HEK293 (cell line): ENCODE measurements around the gene ZNF253.
"Not testable (repeated sequence)": the region's sequence is repeated elsewhere in the genome, so short reads cannot be mapped to it uniquely, and the experiment has no call there.

Source experiments
- CTCF ChIA-PET: fragments of 350-600 bp; formaldehyde crosslinking; extraction: SDS; loops from one replicate; lab custom pipeline; 2021; ENCODE audit warnings: antibody characterized with exemption; lab: Yijun Ruan, JAX
- POLR2A ChIA-PET: fragments of 300-600 bp; formaldehyde crosslinking; extraction: SDS; loops from one replicate; lab custom pipeline; 2020; ENCODE audit warnings: antibody characterized with exemption, inconsistent platforms; lab: Yijun Ruan, JAX
- H3K27ac ChIP-seq: fragments of 200-500 bp; sonication (Bioruptor generic); 2 replicates; pipeline ENCODE4 v1.5.1; 2014; ENCODE audit warnings: low read depth, low read length, control low read depth, inconsistent platforms; ENCODE audit errors: extremely low read depth
- H3K36me3 ChIP-seq, 2 experiments: fragments of 200-500 bp in 1 of 2; sonication (Bioruptor generic) in 1 of 2; 1 replicate in 1 of 2; 2 replicates in 1 of 2; pipeline ENCODE4 v1.5.1; 2014 to 2017; ENCODE audit warnings: inconsistent platforms in 2 of 2, low read length in 2 of 2; ENCODE audit not compliant: control insufficient read depth in 2 of 2, insufficient read depth in 1 of 2
- H3K4me1 ChIP-seq: fragments of 200-500 bp; sonication (Bioruptor generic); 2 replicates; pipeline ENCODE4 v1.5.1; 2014; ENCODE audit warnings: mild to moderate bottlenecking, low read length, inconsistent platforms; ENCODE audit not compliant: control insufficient read depth, insufficient read depth
- H3K4me3 ChIP-seq: 2 replicates; pipeline ENCODE4 v1.5.1; 2011; ENCODE audit warnings: low read depth, mild to moderate bottlenecking, control low read depth, low read length, moderate library complexity
- H3K9me3 ChIP-seq: fragments of 200-500 bp; sonication (Bioruptor generic); 2 replicates; pipeline ENCODE4 v1.5.1; 2014; ENCODE audit warnings: low read depth, low read length, inconsistent platforms; ENCODE audit not compliant: control insufficient read depth, insufficient read depth
- GLI2 ChIP-seq: fragments of 450-650 bp; formaldehyde crosslinking; IDR thresholded peaks from 2 replicates; pipeline ENCODE4; 2017; ENCODE audit warnings: missing biosample characterization, missing genetic modification characterization, low read depth, borderline replicate concordance
- SP7 ChIP-seq: fragments of 450-650 bp; formaldehyde crosslinking; IDR thresholded peaks from 2 replicates; pipeline ENCODE4 v1.5.1; 2016; ENCODE audit warnings: missing biosample characterization, missing genetic modification characterization
- ZBTB20 ChIP-seq: fragments of 450-650 bp; formaldehyde crosslinking; IDR thresholded peaks from 2 replicates; pipeline ENCODE4 v1.5.1; 2016; ENCODE audit warnings: missing biosample characterization, missing genetic modification characterization
- ZBTB7A ChIP-seq: fragments of 450-650 bp; formaldehyde crosslinking; IDR thresholded peaks from 2 replicates; pipeline ENCODE4 v1.5.1; 2016; ENCODE audit warnings: low read depth, missing biosample characterization, missing genetic modification characterization
- ZNF133 ChIP-seq: fragments of 450-650 bp; formaldehyde crosslinking; IDR thresholded peaks from 2 replicates; pipeline ENCODE4 v1.5.1; 2016; ENCODE audit warnings: missing biosample characterization, missing genetic modification characterization
- ZNF140 ChIP-seq: fragments of 450-650 bp; formaldehyde crosslinking; IDR thresholded peaks from 2 replicates; pipeline ENCODE4 v1.5.1; 2016; ENCODE audit warnings: missing biosample characterization, missing genetic modification characterization
- ZNF157 ChIP-seq: fragments of 450-650 bp; formaldehyde crosslinking; IDR thresholded peaks from 2 replicates; pipeline ENCODE4 v1.5.1; 2016; ENCODE audit warnings: missing biosample characterization, missing genetic modification characterization
- ZNF16 ChIP-seq: fragments of 450-650 bp; formaldehyde crosslinking; IDR thresholded peaks from 2 replicates; pipeline ENCODE4 v1.5.1; 2016; ENCODE audit warnings: low read depth, missing biosample characterization, missing genetic modification characterization
- ZNF24 ChIP-seq: fragments of 450-650 bp; formaldehyde crosslinking; IDR thresholded peaks from 2 replicates; pipeline ENCODE4 v1.5.1; 2016; ENCODE audit warnings: missing biosample characterization, missing genetic modification characterization
- ZNF335 ChIP-seq: fragments of 450-650 bp; formaldehyde crosslinking; conservative IDR thresholded peaks from 2 replicates; pipeline ENCODE4 v1.5.1; 2016; ENCODE audit warnings: missing biosample characterization, missing genetic modification characterization
- ZNF394 ChIP-seq: fragments of 450-650 bp; formaldehyde crosslinking; IDR thresholded peaks from 2 replicates; pipeline ENCODE4 v1.5.1; 2016; ENCODE audit warnings: missing biosample characterization, missing genetic modification characterization, mild to moderate bottlenecking, moderate library complexity, borderline replicate concordance
- ZNF48 ChIP-seq: fragments of 450-650 bp; formaldehyde crosslinking; IDR thresholded peaks from 2 replicates; pipeline ENCODE4 v1.5.1; 2016; ENCODE audit warnings: missing biosample characterization, missing genetic modification characterization
- ZNF510 ChIP-seq: fragments of 450-650 bp; formaldehyde crosslinking; IDR thresholded peaks from 2 replicates; pipeline ENCODE4 v1.5.1; 2018; ENCODE audit warnings: mild to moderate bottlenecking, missing genetic modification characterization, missing biosample characterization; ENCODE audit not compliant: insufficient replicate concordance
- ZNF571 ChIP-seq: fragments of 450-650 bp; formaldehyde crosslinking; IDR thresholded peaks from 2 replicates; pipeline ENCODE4 v1.5.0; 2017; ENCODE audit warnings: missing biosample characterization, missing genetic modification characterization
- ZSCAN23 ChIP-seq: fragments of 450-650 bp; formaldehyde crosslinking; IDR thresholded peaks from 2 replicates; pipeline ENCODE4 v1.5.1; 2016; ENCODE audit warnings: missing biosample characterization, missing genetic modification characterization
- TF ChIP-seq, protein P1 (sequence below): fragments of 450-650 bp; IDR thresholded peaks from 2 replicates; pipeline ENCODE4 v1.5.1; 2018; ENCODE audit warnings: missing biosample characterization, mild to moderate bottlenecking, missing genetic modification characterization
- TF ChIP-seq, protein P2 (sequence below): fragments of 450-650 bp; formaldehyde crosslinking; IDR thresholded peaks from 2 replicates; pipeline ENCODE4 v1.5.1; 2016; ENCODE audit warnings: missing biosample characterization, missing genetic modification characterization
- TF ChIP-seq, protein P3 (sequence below): fragments of 450-650 bp; formaldehyde crosslinking; IDR thresholded peaks from 2 replicates; pipeline ENCODE4 v1.5.1; 2016; ENCODE audit warnings: missing biosample characterization, missing genetic modification characterization
- TF ChIP-seq, protein P4 (sequence below): fragments of 450-650 bp; formaldehyde crosslinking; IDR thresholded peaks from 2 replicates; pipeline ENCODE4 v1.5.1; 2017; ENCODE audit warnings: missing biosample characterization, missing genetic modification characterization

ZNF253 gene

DNA sequence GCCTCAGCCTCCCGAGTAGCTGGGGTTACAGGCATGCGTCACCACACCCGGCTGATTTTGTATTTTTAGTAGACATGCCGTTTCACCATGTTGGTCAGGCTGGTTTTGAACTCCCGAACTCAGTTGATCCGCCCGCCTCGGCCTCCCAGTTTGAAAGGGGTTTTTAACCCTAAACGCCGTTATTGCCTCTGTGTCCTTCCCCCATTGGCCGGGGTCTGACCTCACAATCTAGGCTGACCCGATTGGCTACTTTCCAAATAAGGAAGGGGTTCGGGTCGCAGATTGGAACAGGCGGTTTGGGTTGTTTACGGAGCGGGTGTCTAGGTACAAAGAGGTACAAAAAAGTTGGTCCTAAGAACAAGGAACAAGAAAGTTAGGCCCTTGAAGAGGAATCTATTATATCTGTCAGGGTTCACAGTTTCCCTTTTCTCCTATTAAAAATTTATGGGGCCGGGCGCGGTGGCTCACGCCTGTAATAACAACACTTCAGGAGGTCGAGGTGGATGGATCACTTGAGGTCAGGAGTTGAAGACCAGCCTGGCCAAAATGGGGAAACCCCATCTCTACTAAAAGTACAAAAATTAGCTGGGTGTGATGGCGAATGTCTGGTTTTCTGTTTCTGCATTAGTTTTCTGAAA lies 1.0 kb downstream of the ZNF253 start:
- TF ChIP-seq GLI2, result no peak
- TF ChIP-seq ZNF16 (tag by site-specific recombination), result no peak
- peak; percentile 15; the same call in 1 of the 2 replicates for TF ChIP-seq ZNF133 (tag by site-specific recombination)
- TF ChIP-seq SP7 (tag by site-specific recombination), result no peak
- TF ChIP-seq ZBTB20 (tag by site-specific recombination), result no peak
- TF ChIP-seq ZNF571 (tag by site-specific recombination), result no peak
- TF ChIP-seq ZNF335 (tag by site-specific recombination), result no peak
- Histone ChIP-seq H3K4me3 (peak overlapping the region; percentile 52), H3K27ac (no peak overlapping the region), H3K9me3 (no peaks in the 10 kb centered on the region), H3K4me1 (no peaks in the 10 kb centered on the region), H3K36me3 (no peaks in the 10 kb centered on the region)
- ChIA-PET CTCF (no interaction called here), POLR2A (interaction anchor here (1.1 to 1.7 kb wide), 8 partner anchors 8 to 186 kb away, joined by 3 to 47 read pairs (median 12); partner anchors contain the start of genes ZNF506 and ZNF93)

DNA sequence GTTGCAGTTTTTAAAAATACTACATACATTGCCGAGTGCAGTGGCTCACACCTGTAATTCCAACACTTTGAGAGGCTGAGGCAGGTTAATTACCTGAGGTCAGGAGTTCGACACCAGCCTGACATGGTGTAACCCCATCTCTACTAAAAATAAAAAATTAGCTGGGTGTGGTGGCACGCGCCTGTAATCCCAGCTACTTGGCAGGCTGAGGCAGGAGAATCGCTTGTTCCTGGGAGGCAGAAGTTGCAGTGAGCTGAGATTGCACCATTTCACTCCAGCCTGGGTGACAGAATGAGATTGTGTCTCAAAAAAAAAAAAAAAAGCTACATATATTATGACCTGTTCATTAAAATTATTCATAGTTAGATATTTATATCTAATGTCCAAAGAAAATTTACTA lies 4.4 kb downstream of the ZNF253 start:
- H3K36me3 ChIP-seq, POLR2A ChIA-PET, H3K4me1 ChIP-seq, H3K4me3 ChIP-seq, H3K27ac ChIP-seq, H3K9me3 ChIP-seq: not testable (repeated sequence)
- CTCF ChIA-PET, result interaction anchor here (0.6 kb wide), 1 partner anchor 38 kb away, joined by 3 read pairs; no protein-coding TSS in a partner anchor

DNA sequence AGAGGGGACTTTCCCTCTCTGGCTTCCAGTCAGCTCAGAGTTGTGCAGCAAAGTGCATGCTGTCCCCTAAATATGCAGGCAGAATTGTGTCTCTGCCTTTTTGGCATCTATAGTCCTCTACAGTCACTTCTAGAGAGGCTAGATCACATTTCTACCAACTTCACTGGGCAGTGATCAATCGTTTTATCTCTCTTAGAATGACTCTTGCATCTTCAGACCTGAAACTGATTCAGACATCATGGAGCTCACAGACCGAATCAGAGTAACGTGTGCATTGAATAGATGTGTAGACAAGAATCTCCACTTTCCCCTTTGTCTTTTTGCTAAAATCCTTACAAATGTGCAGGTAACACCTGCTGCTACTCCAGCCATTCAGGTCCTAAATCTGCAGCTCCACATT lies 6.2 kb downstream of the ZNF253 start:
- ChIA-PET POLR2A (no interaction called here), CTCF (no interaction called here)
- no peaks in the 10 kb centered on the region for H3K9me3 ChIP-seq
- no peak overlapping the region for H3K27ac ChIP-seq
- H3K36me3 ChIP-seq, result no peaks in the 10 kb centered on the region
- H3K4me1 ChIP-seq, result no peaks in the 10 kb centered on the region
- H3K4me3 ChIP-seq, result no peak overlapping the region
- no peak for TF ChIP-seq ZNF24 (tag by site-specific recombination)

DNA sequence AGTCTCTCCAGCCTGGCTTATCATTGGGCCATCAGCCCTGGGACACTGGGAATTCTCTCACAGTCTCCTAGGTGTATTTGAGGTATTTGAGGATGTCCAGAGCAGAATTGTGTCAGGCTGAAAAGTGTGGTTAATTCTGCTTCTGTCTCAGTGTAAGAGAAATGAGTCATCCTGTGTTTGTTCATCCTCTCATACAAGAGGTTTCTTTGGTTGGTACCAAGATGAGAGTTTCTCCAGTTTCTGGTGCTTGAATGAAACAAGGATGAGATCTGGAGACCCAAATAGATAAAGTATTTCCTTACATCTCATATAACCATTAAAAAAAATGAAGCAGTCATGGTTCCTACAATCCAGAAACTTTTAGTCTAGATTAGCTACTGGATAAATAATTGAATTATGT lies 7.7 kb downstream of the ZNF253 start:
- TF ChIP-seq ZNF140 (no peak), ZNF510 (tag by site-specific recombination) (no peak), ZBTB7A (tag by site-specific recombination) (no peak), ZNF48 (tag by site-specific recombination) (no peak), ZNF394 (tag by site-specific recombination) (no peak), ZNF157 (tag by site-specific recombination) (no peak), ZSCAN23 (tag by site-specific recombination) (no peak)
- TF ChIP-seq, protein P1, sequence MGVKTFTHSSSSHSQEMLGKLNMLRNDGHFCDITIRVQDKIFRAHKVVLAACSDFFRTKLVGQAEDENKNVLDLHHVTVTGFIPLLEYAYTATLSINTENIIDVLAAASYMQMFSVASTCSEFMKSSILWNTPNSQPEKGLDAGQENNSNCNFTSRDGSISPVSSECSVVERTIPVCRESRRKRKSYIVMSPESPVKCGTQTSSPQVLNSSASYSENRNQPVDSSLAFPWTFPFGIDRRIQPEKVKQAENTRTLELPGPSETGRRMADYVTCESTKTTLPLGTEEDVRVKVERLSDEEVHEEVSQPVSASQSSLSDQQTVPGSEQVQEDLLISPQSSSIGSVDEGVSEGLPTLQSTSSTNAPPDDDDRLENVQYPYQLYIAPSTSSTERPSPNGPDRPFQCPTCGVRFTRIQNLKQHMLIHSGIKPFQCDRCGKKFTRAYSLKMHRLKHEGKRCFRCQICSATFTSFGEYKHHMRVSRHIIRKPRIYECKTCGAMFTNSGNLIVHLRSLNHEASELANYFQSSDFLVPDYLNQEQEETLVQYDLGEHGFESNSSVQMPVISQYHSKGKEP (tag by site-specific recombination), result no peak
- TF ChIP-seq, protein P2, sequence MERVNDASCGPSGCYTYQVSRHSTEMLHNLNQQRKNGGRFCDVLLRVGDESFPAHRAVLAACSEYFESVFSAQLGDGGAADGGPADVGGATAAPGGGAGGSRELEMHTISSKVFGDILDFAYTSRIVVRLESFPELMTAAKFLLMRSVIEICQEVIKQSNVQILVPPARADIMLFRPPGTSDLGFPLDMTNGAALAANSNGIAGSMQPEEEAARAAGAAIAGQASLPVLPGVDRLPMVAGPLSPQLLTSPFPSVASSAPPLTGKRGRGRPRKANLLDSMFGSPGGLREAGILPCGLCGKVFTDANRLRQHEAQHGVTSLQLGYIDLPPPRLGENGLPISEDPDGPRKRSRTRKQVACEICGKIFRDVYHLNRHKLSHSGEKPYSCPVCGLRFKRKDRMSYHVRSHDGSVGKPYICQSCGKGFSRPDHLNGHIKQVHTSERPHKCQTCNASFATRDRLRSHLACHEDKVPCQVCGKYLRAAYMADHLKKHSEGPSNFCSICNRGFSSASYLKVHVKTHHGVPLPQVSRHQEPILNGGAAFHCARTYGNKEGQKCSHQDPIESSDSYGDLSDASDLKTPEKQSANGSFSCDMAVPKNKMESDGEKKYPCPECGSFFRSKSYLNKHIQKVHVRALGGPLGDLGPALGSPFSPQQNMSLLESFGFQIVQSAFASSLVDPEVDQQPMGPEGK (tag by site-specific recombination), result no peak
- TF ChIP-seq, protein P3, sequence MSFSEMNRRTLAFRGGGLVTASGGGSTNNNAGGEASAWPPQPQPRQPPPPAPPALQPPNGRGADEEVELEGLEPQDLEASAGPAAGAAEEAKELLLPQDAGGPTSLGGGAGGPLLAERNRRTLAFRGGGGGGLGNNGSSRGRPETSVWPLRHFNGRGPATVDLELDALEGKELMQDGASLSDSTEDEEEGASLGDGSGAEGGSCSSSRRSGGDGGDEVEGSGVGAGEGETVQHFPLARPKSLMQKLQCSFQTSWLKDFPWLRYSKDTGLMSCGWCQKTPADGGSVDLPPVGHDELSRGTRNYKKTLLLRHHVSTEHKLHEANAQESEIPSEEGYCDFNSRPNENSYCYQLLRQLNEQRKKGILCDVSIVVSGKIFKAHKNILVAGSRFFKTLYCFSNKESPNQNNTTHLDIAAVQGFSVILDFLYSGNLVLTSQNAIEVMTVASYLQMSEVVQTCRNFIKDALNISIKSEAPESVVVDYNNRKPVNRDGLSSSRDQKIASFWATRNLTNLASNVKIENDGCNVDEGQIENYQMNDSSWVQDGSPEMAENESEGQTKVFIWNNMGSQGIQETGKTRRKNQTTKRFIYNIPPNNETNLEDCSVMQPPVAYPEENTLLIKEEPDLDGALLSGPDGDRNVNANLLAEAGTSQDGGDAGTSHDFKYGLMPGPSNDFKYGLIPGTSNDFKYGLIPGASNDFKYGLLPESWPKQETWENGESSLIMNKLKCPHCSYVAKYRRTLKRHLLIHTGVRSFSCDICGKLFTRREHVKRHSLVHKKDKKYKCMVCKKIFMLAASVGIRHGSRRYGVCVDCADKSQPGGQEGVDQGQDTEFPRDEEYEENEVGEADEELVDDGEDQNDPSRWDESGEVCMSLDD (tag by site-specific recombination), result no peak
- TF ChIP-seq, protein P4, sequence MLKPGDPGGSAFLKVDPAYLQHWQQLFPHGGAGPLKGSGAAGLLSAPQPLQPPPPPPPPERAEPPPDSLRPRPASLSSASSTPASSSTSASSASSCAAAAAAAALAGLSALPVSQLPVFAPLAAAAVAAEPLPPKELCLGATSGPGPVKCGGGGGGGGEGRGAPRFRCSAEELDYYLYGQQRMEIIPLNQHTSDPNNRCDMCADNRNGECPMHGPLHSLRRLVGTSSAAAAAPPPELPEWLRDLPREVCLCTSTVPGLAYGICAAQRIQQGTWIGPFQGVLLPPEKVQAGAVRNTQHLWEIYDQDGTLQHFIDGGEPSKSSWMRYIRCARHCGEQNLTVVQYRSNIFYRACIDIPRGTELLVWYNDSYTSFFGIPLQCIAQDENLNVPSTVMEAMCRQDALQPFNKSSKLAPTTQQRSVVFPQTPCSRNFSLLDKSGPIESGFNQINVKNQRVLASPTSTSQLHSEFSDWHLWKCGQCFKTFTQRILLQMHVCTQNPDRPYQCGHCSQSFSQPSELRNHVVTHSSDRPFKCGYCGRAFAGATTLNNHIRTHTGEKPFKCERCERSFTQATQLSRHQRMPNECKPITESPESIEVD (tag by site-specific recombination), result no peak
- H3K4me3 ChIP-seq, result no peak overlapping the region
- H3K9me3 ChIP-seq, result no peaks in the 10 kb centered on the region
- CTCF ChIA-PET, result no interaction called here
- no peak overlapping the region for H3K27ac ChIP-seq
- POLR2A ChIA-PET, result interaction anchor here (3.4 kb wide), 1 partner anchor 8 kb away, joined by 11 read pairs; the partner anchor contains the start of gene ZNF253
- H3K36me3 ChIP-seq, result no peaks in the 10 kb centered on the region
- no peaks in the 10 kb centered on the region for H3K4me1 ChIP-seq
